Left kidney (tissue), 2 donors: ENCODE measurements around the gene GCSAM. TPM values are rescaled to one million over a fixed set of nuclear protein-coding genes. Genes with fewer than 3 reads are reported as not detected.
A peak's percentile ranks its signal among the peaks of the same experiment; 100 is the strongest.

Experiments
- DNase-seq: peaks from one replicate; pipeline ENCODE4 v3.0.0-alpha.2; 2013
- polyA plus RNA-seq: library from polyadenylated mRNA; unstranded; fragments of 120-200 nt; gene quantifications from one replicate; pipeline ENCODE4 v1.2.1, GENCODE V29; 2013; ENCODE audit not compliant: insufficient read length

Gene GCSAM
- polyA plus RNA-seq, 1 donor, result 3.0 TPM

DNA sequence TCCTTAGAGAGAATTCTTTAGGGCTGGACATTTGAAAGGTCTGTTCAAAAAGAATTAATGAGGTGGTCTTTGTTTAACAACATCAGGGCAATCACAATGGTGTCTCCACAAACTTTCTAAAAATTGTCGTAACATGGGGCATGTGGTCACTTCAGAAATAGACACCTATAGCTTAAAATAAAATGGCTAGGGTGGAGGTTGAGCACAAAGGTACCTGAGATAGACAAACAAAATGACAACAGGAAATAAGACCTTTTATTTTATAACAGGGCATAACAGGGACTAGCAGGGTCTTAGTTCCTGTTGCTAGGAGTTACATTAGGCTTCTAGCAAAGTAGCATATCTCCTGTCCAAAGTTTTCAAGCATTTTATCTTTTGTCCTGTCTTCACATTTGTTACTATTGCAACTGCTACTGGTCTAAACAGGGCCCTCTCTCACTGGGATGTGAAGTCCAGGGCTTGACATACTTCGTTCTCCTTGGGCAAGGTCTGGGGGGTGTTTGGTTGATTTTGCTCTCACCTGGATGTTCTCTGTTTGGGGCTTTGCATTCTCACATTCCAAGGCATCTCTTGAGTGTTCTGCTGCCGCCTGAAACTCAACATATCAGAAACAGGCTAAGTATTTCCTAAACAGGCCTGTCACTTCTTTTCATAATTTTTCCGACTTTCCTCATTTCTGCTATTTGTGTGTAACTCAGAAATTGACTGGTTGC lies 3.0 kb downstream of the GCSAM start:
- DNase-seq, result no peak

DNA sequence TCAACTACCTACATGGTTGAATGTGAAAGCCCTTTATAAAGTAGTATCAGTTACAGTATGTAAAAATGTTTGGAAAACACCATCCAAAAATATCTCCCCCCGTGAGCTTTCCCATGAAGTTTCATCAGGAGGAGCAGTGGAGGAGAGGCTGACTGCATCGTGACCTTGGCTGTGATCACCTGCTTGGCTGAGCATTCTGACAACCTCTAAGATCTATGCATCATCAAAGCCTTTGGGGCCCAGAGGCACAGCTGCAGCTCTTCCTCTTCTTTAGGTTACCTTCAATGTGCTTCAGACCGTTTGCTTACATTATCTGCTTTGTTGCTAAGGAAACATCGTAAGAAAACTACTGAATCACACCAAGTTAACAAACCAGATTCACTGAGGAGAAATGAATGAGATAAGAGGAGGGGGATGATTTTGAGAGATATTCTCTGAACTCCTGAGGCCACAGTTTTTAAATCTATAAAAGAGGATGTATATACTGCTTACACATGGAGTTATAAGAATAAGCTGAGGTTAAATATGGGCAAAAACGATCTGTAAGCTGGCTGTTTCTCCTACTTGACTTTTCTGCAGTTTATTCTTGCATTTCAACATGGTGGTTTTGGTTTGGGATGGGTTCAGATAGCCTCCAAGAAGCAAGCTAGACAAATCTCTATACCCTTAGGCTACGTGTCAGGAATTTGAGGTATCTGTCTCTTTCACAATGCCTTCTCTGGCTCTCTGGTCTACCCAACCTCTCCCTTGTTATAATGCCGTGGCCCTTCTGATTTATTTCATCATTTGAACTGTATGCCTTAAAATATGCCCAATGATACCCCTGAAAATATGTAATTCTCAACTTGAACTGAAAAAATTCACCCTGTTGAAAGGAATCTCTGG lies 4.0 kb downstream of the GCSAM start:
- DNase-seq, result no peak

DNA sequence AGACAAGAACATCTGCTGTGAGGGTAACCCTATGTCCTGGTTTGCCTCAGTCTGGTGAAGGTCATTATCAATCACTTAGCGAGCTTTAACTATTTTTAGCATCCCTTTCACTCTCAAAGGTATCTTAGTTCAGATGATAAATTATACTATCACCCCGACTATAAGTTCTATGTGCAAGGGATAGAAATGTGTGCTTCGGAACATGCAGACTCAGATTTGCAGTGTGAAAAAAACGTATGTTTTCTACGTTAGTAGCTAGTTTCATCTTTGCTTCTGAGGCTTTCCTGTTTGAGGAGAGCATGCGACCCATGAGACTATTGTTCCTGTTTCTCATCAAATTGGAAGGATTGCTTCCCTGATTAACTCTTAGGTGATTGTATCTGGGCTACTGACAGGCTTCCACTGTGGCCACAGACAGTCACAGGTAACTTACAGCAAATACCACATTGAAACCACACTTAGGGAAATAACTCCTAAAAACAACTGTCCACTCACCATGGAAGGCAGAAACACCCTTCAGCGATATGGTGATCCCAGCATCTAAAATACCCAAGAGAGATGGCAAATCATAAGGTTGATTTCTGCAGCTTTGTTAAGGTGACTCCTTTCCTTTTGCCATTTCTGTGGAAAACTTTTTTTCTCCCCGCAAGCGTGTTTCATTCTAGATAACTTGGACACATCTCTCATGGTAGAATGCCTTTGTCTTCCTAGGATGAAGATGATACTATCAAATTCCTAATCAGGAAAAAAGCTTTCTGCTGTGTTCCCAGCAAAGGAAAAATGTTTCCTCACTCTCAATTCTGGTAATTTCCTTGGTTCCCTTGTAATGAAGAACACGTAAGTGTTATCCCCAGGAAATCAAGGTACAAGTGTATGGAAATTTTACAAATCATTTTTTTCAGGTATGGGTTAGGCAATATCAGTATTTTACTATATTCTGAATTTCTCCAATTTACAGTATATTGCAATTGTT lies 5.2 kb downstream of the GCSAM start:
- DNase-seq, result no peak

DNA sequence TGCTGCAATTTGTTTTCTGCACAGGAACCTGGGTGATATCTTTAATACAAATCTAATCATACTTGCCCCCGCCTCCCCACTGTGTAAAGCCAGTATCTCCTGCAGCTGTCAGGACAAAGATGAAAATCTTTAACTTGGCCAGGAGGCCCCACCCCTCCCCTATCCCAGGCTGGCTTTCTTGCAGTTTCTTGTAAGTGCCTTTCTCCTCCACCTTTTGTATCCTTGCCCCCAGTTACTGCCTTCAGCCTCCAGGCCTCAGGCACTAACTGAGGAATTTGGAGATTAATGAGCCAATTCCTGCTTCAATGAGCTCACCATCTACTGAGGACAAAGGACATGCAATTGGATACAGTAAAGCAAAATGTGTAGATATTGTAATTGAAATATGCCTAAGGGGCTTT lies 6.5 kb downstream of the GCSAM start:
- DNase-seq, result peak; percentile 66

DNA sequence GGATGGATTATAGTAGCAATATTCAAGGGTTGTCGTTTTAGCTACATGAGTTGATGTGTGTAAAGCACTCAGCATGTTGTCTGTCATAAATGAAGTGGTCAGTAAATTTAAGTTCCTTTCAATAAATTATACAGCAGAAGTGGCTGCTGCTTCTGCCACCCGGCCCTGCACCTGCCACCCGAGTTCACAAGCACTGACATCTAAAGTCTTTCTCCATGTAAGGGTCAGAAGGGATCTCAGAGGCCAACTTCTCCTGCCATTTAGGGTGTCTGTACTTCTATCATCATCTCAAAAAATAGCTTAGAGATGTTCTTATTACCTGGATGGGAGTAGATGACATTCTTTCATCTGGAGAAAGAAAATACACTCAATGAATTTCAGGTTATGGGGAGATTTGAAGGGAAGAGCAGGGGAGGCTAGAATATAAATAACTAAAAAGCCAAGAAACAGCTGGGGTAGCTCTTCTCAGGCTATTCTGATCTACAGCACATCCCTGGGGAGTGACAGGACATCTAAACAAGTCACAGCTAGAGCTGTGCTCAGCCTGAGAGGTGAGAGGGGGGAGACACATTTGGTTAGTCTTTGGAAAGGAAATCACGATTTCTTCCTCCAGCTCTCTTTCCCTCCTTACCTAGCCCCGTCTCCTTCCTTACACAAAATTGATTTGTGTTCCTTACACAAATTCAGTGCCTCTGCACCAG lies 8.0 kb downstream of the GCSAM start:
- no peak for DNase-seq

DNA sequence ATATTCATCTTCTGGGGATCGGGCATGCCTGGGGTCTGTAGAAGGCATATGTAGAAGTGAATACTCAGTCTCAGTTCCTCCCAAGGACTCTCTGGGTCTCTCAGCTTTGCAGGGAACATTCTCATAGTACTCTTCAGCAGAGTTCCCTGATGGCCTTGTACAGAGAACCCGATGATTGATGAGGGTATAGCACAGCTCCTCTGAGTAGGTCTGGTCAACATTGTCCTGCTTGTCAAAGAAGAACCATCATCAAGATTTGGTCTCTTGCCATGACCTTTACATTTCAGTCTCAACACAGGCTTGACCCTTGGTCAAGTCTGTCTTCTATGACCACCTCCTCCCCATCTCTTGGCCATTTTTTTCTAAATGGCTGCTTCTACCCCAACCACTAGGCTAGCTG lies 9.5 kb downstream of the GCSAM start:
- DNase-seq, result no peak

DNA sequence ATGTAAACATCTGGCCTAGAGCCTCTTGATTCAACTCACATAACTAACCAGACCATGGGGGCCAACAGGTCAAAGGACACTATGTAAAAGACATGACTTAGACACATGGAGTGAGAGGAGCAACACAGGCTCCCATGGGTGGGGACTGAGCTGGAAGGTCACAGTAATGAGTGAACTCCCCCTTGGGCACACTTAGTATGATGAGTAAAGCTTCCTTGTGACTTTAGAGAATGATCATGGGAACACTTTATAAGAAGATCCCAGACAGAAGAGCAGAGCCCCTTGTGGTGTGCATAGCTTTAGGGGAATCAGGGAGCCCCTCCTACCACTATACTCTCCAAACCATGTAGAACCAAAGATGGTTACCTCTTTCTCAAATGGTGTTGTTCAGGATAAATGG lies 10.2 kb downstream of the GCSAM start:
- DNase-seq, result no peak

DNA sequence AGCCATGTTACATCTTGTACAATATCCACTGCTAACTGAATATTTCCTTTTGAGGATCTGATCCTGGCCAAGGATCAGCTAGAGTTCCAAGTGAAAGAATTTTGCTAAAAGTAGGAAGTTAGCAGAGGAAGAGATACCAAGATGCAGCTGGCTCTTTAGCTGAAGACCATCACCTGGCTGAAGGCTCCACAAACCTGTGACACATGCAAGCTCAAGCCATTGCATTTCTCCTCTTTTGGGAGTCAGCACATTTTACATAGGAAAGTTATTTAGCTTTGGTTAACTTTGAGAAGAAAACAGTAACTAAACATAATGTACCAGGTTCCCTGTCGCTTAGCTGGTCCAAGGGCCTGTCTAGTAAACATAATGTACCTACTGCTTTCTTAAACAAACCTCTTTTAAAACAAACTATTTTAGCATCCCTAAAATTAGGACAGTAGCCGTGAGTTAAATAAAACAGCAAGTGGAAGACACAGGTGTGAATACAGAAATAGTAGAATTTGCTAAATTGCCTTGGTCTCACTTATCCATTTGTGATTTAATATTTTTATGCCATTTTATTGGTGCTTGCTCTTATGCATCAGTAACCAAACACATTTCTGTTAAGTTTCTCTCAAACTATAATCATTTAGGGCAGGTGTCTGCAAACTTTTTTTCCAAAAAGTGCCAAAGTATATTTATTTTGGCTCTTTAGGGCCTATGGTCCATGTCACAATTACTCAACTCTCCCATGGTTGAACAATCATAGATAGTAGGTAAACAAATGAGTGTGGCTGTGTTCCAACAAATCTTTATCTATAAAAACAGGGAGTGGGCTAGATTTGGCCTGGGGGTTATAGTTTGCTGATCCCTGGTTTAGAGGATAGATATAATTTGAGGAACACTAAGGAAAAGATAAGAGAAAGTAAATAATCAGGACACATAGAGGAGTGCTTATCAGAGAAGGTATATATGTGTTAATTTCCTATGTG lies 11.2 kb downstream of the GCSAM start:
- DNase-seq, result no peak

DNA sequence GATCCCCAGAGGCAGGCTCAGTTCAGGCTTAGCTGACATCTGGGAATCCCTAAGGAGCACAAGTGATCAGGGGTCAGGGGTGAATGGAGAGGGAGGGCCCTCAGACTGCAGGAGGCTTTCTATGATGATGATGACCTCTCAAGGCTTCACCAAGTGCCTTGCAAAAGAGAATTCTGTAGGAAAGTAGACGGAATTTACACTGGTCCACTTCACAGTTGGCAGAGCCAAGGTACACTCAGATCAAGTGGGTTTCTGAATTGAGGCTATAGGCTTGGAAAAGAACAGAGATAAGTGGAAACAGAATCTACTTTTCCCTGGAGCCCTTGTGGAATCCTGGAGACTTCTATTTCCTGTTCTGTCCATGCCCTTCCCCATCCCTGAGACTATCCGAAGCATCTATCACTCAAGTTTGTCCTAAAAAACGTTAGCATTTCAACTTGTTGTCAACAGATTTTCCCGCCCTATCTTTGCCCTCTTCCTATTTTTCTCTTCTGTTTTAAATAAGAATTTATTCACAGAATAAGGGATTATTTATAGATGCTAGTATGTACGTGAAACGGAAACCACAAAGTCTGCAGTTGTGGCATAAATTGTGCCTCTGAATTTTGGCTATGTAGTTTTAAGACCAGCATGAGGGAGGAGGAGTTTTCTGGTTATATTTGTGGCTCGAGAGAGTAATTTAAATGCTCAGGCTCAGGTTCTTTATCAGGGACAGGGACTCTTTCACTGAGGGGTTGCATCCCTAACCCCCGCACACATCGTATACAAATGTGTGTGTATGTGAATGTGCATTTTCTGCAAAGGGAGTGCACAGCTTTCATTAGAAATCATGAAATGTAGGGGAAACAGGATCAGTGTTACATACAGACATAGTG lies 12.8 kb downstream of the GCSAM start:
- no peak for DNase-seq

DNA sequence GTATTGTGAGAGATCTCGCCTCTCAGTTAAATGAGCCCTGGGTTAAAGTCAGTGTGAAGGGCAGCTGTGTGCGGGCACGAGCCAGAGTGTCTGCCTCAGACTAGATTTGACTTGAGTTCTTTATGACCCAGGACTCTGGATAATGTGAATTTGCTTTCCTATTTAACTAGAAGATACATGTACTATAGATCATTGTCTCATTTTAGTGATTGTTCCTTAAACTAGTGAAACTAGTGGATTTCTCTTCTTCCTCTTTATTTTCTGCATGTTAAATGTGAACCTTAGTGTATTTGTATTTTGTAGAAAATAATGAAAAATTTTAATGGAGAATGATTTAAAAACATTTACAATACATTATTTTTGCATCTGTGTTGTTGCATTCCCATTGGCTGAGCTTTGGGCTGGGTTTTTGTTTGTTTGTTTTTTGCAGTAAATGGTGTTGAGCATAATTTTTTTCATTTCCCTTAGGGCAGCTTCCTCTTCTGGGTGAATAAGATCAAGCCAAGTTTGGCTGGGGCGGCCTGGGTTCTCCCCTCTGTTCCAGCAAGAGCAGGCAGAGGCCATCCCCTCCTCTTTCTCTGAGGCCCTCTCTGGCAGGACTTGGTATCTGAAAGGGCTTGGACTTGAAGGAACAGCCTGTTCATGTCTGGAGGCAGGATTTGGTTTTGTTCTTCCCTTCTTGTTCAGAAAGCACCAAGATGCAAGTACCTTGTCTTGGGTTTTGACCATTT lies 15.0 kb downstream of the GCSAM start:
- DNase-seq, result no peak

DNA sequence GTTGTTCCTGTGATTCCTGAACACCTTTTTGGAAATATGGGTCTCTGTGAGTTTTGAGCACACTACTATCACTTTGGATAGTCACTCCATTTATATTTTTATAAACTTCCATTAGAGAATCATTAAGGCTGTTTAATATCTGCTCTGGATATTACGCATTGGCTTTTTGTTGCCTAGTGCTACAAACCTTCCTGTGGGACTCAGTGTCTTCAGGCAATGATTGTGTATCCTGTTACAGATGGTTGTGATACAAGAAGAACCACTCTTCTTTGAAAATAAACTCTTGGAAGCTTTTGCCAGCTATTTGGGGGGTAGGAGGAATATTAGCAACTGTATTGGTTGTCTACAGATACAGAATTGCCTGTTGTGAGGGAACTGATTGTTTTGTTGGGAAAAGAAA lies 15.6 kb downstream of the GCSAM start:
- DNase-seq, result no peak

DNA sequence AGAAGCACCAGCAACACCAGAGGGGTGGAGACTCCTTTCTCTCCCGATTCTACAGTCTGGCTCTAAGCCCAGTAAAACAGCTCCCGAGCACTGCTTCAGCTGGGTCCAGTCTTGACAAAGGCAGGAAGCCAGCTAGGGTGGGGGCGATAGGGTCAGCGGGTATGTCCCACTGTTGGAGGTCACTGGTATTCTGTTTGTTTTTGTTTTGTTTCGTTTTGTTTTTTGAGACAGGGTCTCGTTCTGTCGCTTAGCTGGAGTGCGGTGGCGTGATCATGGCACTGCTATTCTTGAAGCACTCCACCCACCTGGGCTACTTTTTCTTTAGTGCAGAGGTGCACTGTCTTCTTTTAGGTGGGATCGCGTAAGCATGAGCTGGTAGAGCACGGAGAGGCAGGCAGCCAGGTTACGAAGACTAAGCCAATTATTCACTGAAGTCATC lies 16.3 kb downstream of the GCSAM start:
- no peak for DNase-seq

DNA sequence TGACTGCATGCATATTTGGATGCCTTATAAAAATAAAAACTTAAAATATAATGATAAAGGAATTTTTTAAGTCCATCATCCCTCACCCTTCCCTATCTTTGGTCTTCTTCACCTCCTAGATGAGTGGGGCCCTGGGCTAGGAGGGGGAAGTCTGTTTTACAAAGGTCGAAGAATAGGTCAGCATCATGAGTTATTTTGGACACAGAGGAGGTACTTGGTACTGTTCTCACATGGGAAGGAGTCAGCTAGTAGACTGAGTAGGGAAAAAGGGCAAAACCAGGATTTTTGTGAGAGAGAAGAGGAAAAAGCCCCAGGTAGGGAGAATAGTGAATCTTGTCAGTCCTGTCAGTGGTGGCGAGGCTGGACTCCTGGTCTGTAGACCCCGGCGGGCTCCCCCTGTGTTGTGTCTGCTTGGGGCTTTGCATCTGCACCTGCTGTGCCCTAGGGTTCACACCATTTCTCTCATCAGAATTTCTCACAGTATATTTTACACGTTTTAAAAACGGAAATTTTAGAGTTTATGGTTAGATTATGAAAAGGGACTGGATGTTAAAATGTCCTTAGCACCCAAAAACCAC lies 17.2 kb downstream of the GCSAM start:
- DNase-seq, result no peak

DNA sequence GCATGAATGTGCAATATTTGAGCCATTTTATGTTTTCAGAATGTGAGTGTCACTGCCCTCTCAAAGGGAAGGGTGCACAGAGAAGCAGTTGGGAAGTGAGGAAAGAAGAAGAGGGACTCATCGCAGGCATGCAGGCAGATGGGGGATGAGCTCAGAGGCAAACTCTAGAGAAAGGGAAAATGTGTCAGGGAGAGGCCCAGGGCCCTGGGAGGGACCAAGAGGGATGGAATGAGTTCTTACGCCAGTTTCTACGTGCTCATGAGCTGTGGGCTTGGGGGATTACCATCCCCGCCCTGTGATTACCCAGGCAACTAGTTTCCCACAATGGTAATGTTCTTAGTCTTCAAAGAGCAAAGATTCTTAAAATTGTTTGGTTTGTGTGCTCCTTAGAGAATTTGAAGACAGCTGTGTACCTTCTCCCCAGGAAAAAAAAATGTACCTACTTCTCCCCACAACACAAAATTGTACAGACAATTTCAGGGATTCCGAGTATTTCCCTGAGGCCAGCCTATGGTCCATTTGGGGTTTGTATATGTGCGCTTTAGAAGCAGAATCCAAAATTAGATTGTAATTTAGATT lies 17.8 kb downstream of the GCSAM start:
- no peak for DNase-seq

DNA sequence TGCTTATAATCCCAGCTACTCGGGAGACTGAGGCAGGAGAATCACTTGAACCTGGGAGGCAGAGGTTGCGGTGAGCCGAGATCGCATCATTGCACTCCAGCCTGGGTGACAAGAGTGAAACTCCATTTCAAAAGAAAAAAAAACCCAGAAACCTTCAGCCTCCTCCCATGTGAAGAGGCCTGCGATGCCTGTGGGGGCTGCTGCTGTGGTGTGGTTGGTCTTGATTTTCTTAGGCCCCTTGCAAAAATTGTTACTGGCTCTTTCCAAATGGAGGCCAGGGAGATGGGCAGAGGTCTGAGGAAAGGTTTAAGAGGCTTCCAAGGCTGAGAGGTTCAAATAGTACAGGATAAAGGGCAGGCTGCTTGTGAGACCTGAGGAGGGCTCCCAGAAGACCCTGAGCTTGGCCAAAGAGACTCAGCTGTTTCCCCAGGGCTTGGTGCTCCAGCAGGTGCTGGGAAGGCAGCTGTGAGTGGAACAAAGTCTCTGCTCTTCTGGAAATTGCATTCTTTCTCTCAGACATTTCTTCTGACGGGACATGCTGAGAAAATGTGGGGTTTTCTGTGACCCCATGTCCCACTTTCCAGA lies 18.4 kb downstream of the GCSAM start:
- no peak for DNase-seq

DNA sequence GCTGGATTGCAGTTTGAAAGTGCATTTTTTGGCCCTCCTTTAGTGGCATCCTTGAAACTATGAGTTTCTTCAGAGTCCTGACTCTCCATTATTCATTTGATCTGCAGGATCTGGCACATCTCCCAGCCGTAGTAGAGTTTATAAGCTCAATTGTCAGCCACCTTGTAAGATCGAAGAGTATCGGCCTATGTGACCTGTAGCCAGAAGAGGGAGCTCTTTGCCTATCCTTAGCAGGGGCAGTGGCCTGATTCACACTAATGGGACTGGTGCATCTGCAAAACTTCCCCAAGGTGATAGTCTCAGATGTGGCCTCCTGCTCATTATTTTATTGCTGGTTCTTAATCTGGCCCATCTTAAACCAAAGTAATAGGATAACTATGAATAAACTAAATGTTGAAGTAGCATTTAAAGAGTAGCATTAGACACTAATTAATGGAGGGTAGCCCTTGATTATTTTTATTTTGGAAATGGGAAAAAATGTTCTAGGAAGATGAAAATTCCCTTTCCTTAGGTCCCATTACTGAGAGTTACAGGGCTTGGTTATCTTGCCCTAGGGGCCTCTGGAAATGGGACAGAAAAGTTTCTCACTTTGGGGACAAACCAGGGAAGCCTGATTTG lies 21.2 kb downstream of the GCSAM start:
- peak; percentile 60 for DNase-seq

DNA sequence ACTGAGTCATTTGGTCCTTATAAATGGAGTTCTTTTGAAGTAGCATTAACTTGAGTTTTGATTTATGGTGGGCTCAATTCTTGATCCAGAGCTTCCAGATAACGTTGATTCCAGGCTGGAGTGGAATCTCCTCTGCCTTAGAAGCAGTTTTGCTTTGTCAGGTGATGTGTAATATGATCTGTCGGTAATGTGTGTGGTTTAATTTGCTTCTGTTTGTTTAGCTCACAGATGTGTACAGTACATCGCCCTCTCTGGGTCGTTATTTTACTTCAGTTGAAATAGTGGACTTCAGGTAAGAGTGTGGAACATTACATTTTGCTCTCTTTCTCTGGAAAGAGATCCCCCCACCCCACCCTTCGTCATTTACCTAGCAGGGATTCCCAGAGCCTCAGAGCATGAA lies 23.7 kb downstream of the GCSAM start:
- no peak for DNase-seq
